Measurements from ENCODE around the gene PIWIL4. TPM values are rescaled to one million over a fixed set of nuclear protein-coding genes. Genes with fewer than 3 reads are reported as not detected.

Gene PIWIL4
- 1.5 TPM for total RNA-seq
- long read RNA-seq, partial matches to known transcripts, result 1 of 1 reads
- long read RNA-seq, other reads (novel, unspliced or antisense), result 0 of 1 reads

- no peak for DNase-seq (ENCODE audit: low spot score)
Observed at GRCh38 chr11:94567181-94567670, at the start of gene PIWIL4. Gene PIWIL4, plus strand, starts transcription at chr11:94567368. Its CDS starts 151 bp downstream, at chr11:94567519.

GRCh38 chr11:94518300-94518699 lies 48.9 kb upstream of the PIWIL4 start:
- DNase-seq (ENCODE audit: low spot score), result no peak

GRCh38 chr11:94519478-94520084 lies 47.6 kb upstream of the PIWIL4 start:
- no peak for DNase-seq (ENCODE audit: low spot score)

GRCh38 chr11:94521684-94522083 lies 45.5 kb upstream of the PIWIL4 start:
- no peak for DNase-seq (ENCODE audit: low spot score)

- DNase-seq (ENCODE audit: low spot score), result no peak
Observed at GRCh38 chr11:94524341-94524740, 42.8 kb upstream of the PIWIL4 start.

GRCh38 chr11:94525546-94526324 lies 41.4 kb upstream of the PIWIL4 start:
- DNase-seq (ENCODE audit: low spot score), result no peak

GRCh38 chr11:94526645-94527438 lies 40.3 kb upstream of the PIWIL4 start:
- no peak for DNase-seq (ENCODE audit: low spot score)

- DNase-seq (ENCODE audit: low spot score), result no peak
Observed at GRCh38 chr11:94528551-94528950, 38.6 kb upstream of the PIWIL4 start.

- no peak for DNase-seq (ENCODE audit: low spot score)
Observed at GRCh38 chr11:94532211-94532610, 35.0 kb upstream of the PIWIL4 start.

GRCh38 chr11:94533206-94533605 lies 34.0 kb upstream of the PIWIL4 start:
- no peak for DNase-seq (ENCODE audit: low spot score)

- no peak for DNase-seq (ENCODE audit: low spot score)
Observed at GRCh38 chr11:94533696-94534630, 33.2 kb upstream of the PIWIL4 start.

GRCh38 chr11:94536386-94536785 lies 30.8 kb upstream of the PIWIL4 start:
- no peak for DNase-seq (ENCODE audit: low spot score)

GRCh38 chr11:94537031-94537600 lies 30.1 kb upstream of the PIWIL4 start:
- no peak for DNase-seq (ENCODE audit: low spot score)

- no peak for DNase-seq (ENCODE audit: low spot score)
Observed at GRCh38 chr11:94539420-94539819, 27.7 kb upstream of the PIWIL4 start.

GRCh38 chr11:94543695-94544645 lies 23.2 kb upstream of the PIWIL4 start, which contains the start of gene FUT4:
Gene FUT4, plus strand, starts transcription at chr11:94543921. Its CDS starts 213 bp downstream, at chr11:94544134.
- peak; percentile 95 for DNase-seq (ENCODE audit: low spot score)

- no peak for DNase-seq (ENCODE audit: low spot score)
Observed at GRCh38 chr11:94544646-94545263, 22.4 kb upstream of the PIWIL4 start.

- no peak for DNase-seq (ENCODE audit: low spot score)
Observed at GRCh38 chr11:94545264-94546161, 21.7 kb upstream of the PIWIL4 start.

- no peak for DNase-seq (ENCODE audit: low spot score)
Observed at GRCh38 chr11:94546162-94546470, 21.1 kb upstream of the PIWIL4 start.

Measured in mesenteric fat pad (tissue), 1 donor.